ENCODE results near the gene OR1F1.
"Not testable (repeated sequence)": the region's sequence is repeated elsewhere in the genome, so short reads cannot be mapped to it uniquely, and the experiment has no call there.

Gene OR1F1

DNA sequence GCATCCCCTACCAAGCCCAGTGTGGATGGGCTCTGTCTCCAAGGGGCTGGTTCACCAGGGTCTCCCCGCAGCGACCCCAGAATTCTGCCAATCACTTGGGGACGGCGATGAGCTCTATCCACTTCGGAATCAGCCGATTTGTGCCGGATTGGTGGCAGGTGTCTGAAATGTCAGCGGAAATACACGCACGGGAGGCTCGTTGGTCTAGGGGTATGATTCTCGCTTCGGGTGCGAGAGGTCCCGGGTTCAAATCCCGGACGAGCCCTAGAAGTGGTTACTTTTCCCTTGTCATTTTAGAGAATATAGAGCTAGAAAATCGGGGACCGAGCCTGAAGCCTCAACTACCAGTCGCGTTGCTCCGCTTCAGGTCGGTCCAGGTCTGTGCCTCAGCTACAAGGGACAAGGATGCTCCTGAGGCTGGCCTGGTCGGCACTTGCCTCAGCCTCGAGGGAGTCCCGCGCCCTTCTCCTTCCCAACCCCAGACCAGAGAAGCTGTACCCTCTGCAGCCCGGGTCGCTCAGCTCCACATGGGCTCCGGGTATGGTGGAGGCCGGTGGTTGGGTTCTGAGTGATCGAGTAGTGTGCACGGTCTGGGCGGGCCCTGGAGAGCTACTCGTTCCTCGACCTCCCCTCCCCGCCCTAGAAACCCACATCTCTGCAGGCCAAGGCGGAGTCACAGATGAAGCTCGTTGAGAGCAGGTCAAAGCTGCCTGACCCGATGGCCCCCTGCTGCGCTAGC, 16.0 kb upstream of the OR1F1 start:
- FAIRE-seq (no peak), DNase-seq (ENCODE audit: insufficient read length, low spot score) (peak; percentile 31)
- TF ChIP-seq TAF1 (IDR thresholded peaks at IDR 0.05; ENCODE audit: low read depth, low read length): no peak
- TF ChIP-seq PAX5 (IDR thresholded peaks at IDR 0.05; ENCODE audit: insufficient read depth, low read length, severe bottlenecking): no peak
- no peak for TF ChIP-seq SPI1 (IDR thresholded peaks at IDR 0.05; ENCODE audit: low read depth, low read length)
- TF ChIP-seq POLR2A (IDR thresholded peaks at IDR 0.05; ENCODE audit: low read depth, low read length): no peak
- TF ChIP-seq POU2F2 (IDR thresholded peaks at IDR 0.05; ENCODE audit: low read depth, low read length): no peak
- TF ChIP-seq POLR2AphosphoS5 (IDR thresholded peaks at IDR 0.05; ENCODE audit: low read depth, low read length): no peak

DNA sequence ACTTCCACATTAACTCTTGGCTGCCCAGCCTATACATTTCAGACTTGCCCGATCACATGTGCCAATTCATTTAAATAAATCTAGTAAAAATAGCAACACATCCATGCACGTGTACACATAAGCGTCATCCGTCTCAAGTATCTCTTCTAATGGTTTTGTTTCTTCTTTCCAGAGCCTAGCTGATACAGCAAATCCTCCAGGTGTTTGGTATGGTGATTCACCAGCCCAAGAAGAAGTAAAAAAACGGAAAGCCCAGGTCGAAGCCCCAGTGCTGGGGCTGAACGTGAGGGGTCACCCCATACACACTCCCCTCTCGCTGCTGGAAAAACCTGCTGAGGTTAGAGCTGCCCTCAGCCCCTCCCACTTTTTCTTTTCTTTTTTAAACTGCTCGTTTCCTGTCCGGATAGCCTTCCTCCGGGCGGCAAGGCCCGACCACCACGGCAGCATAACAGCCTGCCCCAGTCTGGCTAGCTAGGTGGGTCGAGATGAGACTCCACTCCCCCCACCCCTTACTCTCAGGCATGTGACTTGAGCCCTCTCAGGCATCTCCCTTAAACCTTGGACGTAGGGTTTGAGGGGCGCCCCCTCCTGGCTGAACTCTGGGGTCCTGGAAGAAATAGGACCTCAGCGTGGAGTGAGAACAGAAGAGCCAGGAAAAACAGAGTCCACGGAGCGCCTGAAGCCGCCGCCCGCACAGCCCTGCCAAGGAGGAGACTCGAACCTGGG, 13.9 kb upstream of the OR1F1 start:
- FAIRE-seq (no peak), DNase-seq (ENCODE audit: insufficient read length, low spot score) (peak; percentile 42)
- TF ChIP-seq SPI1 (IDR thresholded peaks at IDR 0.05; ENCODE audit: low read depth, low read length) (no peak), PAX5 (IDR thresholded peaks at IDR 0.05; ENCODE audit: insufficient read depth, low read length, severe bottlenecking) (no peak), POU2F2 (IDR thresholded peaks at IDR 0.05; ENCODE audit: low read depth, low read length) (no peak), POLR2AphosphoS5 (IDR thresholded peaks at IDR 0.05; ENCODE audit: low read depth, low read length) (no peak), TAF1 (IDR thresholded peaks at IDR 0.05; ENCODE audit: low read depth, low read length) (no peak), POLR2A (IDR thresholded peaks at IDR 0.05; ENCODE audit: low read depth, low read length) (no peak)

DNA sequence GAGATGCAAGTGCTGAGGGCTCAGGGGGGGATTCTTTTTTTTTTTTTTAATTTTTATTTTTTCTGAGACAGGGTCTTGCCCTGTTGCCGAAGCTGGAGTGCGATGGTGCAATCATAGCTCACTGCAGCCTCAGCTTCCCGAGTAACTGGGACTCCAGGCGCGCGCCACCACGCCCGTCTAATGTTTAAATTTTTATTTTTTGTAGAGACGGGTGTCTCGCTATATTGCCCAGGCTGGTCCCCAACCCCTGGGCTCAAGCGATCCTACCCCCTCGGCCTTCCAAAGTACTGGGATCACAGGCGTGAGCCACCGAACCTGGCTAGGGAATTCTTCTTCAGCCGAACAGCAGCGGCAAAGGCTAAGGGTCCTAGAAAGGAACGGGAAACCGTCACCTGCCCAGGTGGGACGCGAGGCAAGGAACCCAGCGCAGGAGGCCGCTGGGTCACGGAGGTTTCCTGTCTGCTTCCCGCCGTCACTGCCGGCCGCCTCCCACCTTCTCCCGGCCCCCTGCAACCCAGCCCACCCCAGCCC, 13.3 kb upstream of the OR1F1 start:
- DNase-seq (ENCODE audit: insufficient read length, low spot score): no peak
- no peak for FAIRE-seq
- TF ChIP-seq POLR2AphosphoS5 (IDR thresholded peaks at IDR 0.05; ENCODE audit: low read depth, low read length): no peak
- no peak for TF ChIP-seq POLR2A (IDR thresholded peaks at IDR 0.05; ENCODE audit: low read depth, low read length)
- TF ChIP-seq PAX5 (IDR thresholded peaks at IDR 0.05; ENCODE audit: insufficient read depth, low read length, severe bottlenecking): no peak
- TF ChIP-seq SPI1 (IDR thresholded peaks at IDR 0.05; ENCODE audit: low read depth, low read length): no peak
- TF ChIP-seq POU2F2 (IDR thresholded peaks at IDR 0.05; ENCODE audit: low read depth, low read length): no peak
- no peak for TF ChIP-seq TAF1 (IDR thresholded peaks at IDR 0.05; ENCODE audit: low read depth, low read length)

DNA sequence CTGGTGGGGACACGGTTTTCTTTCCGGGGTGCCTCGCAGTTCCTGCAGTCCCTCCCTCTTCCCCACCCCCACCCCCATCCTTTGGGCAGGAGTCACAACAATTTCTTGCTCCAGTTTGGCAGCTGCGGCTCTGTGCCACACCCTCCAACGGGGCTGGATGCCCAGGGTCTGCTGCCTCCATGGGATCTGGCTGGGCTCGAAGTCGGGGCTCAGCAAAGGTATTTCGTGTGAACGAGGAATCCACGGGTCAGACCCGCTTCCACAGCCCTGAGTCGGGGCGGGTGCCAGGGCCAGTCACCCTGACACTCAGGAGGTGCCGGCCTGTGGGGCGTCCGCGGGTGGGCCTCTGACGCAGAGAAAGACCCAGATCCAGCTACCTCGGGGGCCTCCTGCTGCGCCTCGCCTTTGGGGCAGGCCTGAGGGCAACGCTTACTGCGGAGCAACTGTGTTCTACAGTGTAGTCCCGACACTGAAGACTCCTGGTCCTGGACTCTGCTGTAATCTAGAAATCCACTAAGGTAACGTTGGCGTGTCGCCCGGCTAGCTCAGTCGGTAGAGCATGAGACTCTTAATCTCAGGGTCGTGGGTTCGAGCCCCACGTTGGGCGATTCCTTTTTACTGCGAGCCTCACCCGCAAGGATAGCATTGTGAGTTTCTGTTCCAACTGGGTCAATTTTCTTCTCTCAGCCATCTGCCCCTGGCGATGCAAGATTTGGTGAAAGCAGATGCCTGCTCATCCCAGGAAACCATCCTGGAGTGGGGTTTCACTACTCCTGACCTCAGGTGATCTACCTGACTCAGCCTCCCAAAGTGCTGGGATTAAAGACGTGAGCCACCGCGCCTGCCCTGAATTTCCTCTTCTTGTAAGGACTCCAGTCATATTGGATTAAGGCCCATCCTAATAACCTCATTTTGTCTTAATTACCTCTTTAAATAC, 12.6 kb upstream of the OR1F1 start:
- TF ChIP-seq PAX5 (IDR thresholded peaks at IDR 0.05; ENCODE audit: insufficient read depth, low read length, severe bottlenecking) (no peak), TAF1 (IDR thresholded peaks at IDR 0.05; ENCODE audit: low read depth, low read length) (no peak), POLR2A (IDR thresholded peaks at IDR 0.05; ENCODE audit: low read depth, low read length) (no peak), SPI1 (IDR thresholded peaks at IDR 0.05; ENCODE audit: low read depth, low read length) (no peak), POLR2AphosphoS5 (IDR thresholded peaks at IDR 0.05; ENCODE audit: low read depth, low read length) (no peak), POU2F2 (IDR thresholded peaks at IDR 0.05; ENCODE audit: low read depth, low read length) (no peak)
- peak; percentile 48 for FAIRE-seq
- no peak for DNase-seq (ENCODE audit: insufficient read length, low spot score)

DNA sequence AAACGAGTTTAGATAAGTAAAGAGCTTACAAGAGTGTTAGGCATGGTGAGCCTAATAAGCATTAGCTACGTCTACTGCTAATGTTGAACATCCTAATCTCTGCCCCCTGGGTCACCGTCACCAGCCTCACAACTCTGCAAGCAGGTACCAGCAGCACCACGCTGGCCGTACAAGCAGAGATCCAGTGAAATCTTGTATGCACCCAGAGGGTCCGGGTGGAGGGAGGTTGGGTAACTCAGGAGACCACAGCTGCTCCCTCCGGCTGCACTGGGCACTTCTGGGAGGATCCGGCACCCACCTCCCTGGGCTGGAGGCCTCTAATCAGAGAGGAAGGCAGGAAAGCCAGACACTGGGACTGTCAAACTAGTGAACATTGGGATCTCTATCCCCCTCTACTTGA, 8.4 kb upstream of the OR1F1 start:
- DNase-seq (ENCODE audit: insufficient read length, low spot score): no peak
- no peak for FAIRE-seq
- TF ChIP-seq SPI1 (IDR thresholded peaks at IDR 0.05; ENCODE audit: low read depth, low read length) (no peak), POLR2A (IDR thresholded peaks at IDR 0.05; ENCODE audit: low read depth, low read length) (no peak), POLR2AphosphoS5 (IDR thresholded peaks at IDR 0.05; ENCODE audit: low read depth, low read length) (no peak), POU2F2 (IDR thresholded peaks at IDR 0.05; ENCODE audit: low read depth, low read length) (no peak)

DNA sequence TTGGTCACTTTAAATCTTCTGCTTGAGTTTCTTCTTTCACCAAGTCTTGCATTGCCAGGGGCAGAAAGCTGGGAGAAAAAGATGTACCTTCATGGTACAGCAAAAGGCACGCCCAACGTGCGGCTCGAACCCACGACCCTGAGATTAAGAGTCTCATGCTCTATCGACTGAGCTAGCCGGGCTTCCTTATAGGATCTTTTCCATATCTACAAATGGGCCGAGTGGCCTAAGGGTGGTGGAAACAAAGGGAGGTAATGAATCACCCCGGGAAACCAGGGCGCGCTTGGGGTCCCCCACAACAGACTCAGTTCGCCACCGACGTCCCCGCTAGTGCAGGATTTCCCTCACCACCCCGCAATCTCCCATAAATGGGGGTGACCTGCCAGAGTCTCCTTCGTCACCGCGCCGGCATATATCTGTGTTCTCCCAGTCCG, 7.5 kb upstream of the OR1F1 start:
- DNase-seq (ENCODE audit: insufficient read length, low spot score) (no peak), FAIRE-seq (no peak)
- TF ChIP-seq POLR2A (IDR thresholded peaks at IDR 0.05; ENCODE audit: low read depth, low read length): no peak
- TF ChIP-seq POU2F2 (IDR thresholded peaks at IDR 0.05; ENCODE audit: low read depth, low read length): no peak
- no peak for TF ChIP-seq SPI1 (IDR thresholded peaks at IDR 0.05; ENCODE audit: low read depth, low read length)
- no peak for TF ChIP-seq PAX5 (IDR thresholded peaks at IDR 0.05; ENCODE audit: insufficient read depth, low read length, severe bottlenecking)
- no peak for TF ChIP-seq TAF1 (IDR thresholded peaks at IDR 0.05; ENCODE audit: low read depth, low read length)
- TF ChIP-seq POLR2AphosphoS5 (IDR thresholded peaks at IDR 0.05; ENCODE audit: low read depth, low read length): no peak

DNA sequence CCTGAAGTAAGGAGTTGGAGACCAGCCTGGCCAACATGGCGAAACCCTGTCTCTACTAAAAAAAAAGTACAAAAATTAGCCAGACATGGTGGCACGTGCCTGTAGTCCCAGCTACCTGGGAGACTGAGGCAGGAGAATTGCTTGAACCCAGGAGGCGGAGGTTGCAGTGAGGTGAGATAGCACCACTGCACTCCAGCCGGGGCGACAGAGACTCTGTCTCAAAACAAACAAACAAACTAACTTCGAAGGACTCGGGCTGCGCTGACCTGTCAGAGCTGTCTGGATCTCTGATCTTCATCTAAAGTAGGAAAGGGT, 5.8 kb upstream of the OR1F1 start:
- not testable (repeated sequence) for FAIRE-seq; DNase-seq (ENCODE audit: insufficient read length, low spot score)

DNA sequence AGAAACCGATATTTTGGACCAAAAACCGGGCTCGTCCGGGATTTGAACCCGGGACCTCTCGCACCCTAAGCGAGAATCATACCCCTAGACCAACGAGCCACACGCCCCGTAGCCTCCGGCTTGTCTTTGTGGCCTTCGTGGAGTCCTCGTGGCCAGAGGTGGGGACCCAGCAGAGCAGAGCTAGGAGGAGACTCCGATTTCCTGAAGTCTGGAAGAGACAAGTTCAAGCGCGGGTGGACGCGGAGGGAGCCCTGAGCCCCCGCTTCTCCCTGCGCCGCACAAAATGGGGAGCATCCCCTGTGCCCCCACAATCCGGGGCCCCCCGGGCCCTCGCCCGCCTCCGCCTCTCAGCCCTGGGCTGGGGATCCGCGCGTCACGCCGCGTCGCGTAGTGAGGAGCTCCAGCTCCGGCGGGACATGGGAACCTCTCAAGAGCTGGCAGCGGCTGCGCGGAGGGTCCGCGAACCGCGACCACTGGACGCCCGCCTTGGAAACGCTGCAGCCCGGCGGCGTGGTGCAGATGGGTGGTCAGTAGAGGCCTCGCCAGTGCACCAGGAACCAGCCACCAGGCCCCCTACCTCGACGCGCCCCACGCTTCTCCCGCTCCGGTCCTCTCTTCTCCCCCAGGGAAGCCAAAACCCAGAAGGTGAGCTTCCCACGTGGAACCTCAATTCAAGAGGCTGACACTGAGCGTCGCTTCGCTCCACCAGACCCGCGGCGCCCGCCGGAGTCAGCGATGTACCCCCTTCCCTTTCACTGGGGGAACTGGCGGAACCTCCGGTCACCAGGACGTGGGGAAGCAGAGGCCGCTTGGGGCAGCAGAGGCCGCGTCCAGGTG, 5.2 kb upstream of the OR1F1 start:
- TF ChIP-seq SPI1 (IDR thresholded peaks at IDR 0.05; ENCODE audit: low read depth, low read length) (no peak), POU2F2 (IDR thresholded peaks at IDR 0.05; ENCODE audit: low read depth, low read length) (no peak), TAF1 (IDR thresholded peaks at IDR 0.05; ENCODE audit: low read depth, low read length) (no peak), POLR2AphosphoS5 (IDR thresholded peaks at IDR 0.05; ENCODE audit: low read depth, low read length) (no peak), PAX5 (IDR thresholded peaks at IDR 0.05; ENCODE audit: insufficient read depth, low read length, severe bottlenecking) (no peak), POLR2A (IDR thresholded peaks at IDR 0.05; ENCODE audit: low read depth, low read length) (no peak)
- FAIRE-seq (no peak), DNase-seq (ENCODE audit: insufficient read length, low spot score) (peak; percentile 42)

Data from GM12891 (cell line).